Kidney capillary endothelial cell (primary cell): Measurements from ENCODE around the gene PFKFB3.
A peak's percentile ranks its signal among the peaks of the same experiment; 100 is the strongest.
"Not testable (repeated sequence)": the region's sequence is repeated elsewhere in the genome, so short reads cannot be mapped to it uniquely, and the experiment has no call there.

ENCODE experiments used
- DNase-seq: peaks from one replicate; pipeline ENCODE4 v3.0.0-alpha.2; 2018; ENCODE audit warnings: low spot score

PFKFB3 gene

GRCh38 chr10:6202098-6202683 is 541 bp upstream of the PFKFB3 start:
- DNase-seq = no peak

DNA sequence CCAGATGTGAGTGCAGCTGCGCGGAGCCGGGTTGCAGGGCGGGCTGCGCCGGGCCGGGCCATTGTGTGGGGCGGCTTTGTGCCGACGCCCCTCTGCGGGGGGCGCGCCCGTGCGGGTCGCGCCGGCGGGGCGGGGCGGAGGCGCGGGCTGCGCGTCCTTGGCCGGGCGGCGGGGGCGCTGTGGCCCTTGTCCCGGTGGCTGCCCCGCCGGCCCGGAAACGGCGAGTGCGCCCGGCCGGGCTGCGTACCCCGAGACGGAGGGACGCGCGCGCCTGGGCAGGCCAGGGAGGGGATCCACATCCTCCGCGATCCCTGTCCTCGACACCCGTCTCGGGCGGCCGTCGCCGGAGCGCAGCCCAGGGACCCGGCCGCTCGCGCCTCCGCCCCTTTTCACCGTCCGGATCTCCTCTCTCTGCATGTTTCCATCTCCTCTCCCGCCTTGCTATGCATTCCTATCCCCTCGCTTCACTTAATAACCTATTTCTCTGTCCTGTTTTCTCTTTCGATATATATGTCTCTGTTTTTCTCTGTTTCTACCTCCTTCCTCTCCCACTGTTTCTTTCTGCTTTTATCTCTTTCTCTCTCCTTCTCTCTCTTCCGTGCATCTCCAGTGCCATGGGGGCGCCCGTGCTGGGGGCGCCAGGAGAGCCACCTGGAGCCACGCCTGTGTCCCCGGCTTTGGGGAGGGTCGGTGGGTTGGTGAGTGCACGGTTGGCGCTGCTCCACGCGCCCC is 765 bp downstream of the PFKFB3 start:
- DNase-seq = no peak

DNA sequence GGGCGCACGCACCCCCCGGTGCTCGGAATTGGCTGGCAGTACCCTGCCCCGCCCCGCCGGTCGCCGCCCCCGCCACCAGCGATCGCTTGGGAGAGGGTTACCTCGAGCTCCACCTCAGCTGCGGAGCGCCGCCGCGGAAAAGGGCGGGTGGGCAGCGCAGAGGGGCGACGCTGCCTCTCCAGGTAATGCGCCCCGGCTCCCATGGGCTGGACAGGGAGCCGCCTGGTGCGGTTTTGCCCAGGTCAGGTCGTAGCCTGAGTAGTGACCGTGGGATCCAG is 1.3 kb downstream of the PFKFB3 start:
- no peak for DNase-seq

DNA sequence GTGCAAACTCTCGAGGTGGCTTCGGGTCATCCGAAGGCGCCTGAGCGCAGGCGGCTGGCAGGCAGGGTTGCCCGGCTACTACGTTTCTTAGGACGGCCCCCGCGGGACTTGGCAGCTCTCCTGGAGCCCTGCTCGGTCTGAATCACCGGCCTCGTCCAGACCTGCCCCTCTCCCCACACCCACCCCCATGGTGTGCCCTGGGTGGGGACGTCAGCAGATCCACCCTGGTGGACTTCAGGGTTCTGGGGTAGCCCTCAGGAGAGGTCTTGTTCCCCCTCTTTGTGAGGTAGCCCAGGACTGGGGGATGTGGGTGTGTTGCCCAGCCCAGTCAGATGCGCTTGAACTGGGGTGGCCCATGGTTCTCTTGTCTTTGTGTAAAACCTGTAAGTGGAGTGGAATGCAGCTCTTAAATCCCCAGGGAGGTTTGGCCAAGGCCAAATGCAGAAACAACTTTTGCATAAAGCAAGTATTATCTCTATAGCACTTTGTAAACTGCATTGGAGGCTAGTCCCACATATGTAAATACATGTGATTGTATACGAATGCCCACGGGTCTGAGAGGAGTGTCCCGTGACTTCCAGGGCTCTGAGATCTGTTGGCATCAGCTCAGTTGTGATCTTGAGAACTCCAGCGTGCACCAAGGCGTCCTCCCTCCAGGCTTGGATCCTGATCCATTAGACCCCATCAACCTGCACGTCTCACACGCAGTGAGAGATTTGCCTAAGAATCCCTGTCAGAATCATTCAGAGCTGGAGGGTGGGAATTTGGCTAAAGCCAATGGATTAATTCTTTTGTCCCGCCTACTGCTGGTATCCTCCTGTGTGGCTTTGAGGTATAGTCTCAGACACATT is 1.8 kb downstream of the PFKFB3 start:
- DNase-seq = no peak

GRCh38 chr10:6206486-6206885 is 3.8 kb downstream of the PFKFB3 start:
- not testable (repeated sequence) for DNase-seq

DNA sequence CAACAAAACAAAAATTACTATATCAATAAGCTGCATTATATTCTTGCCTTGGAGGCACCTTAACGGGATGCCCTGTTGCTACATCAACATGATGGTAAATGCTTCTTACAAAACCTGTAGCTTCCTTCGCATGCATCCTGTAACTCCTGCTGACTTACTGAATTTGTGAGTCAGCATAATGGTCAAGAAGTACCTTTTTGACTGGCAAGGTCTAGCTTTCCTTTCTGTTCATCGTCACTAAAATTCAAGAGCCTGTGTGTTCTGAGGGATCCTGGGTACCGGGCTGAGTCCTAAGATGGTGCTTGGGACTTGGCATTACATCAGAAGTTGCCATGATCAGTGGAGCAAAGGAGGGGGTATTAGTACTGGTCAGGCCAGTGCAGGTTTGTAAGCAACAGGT is 4.9 kb downstream of the PFKFB3 start:
- DNase-seq = no peak

DNA sequence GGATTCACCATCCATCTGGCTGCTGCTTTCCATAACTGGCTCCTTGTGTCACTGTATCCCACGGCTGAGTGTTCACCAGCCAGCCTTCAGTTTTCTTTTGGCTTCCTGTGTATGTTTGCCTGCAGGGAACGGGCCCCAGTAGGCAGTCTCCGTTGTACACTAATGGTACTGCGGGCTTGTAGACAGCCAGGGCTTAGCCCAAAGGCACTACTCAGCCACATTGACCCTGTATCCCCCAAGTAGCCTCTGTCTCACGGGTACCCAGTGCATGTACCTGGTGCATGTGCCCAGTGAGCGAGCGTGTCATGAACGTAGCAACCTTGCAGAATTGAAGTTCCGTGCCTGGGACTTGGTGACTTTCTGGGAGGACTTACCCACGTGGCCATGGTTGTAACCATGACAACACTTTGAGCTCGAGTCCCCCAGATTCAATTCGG is 6.1 kb downstream of the PFKFB3 start:
- DNase-seq = no peak

GRCh38 chr10:6211341-6211670 is 8.6 kb downstream of the PFKFB3 start:
- no peak for DNase-seq

GRCh38 chr10:6211671-6212635 is 9.2 kb downstream of the PFKFB3 start:
- DNase-seq = no peak

GRCh38 chr10:6212806-6213205 is 10.1 kb downstream of the PFKFB3 start:
- no peak for DNase-seq

DNA sequence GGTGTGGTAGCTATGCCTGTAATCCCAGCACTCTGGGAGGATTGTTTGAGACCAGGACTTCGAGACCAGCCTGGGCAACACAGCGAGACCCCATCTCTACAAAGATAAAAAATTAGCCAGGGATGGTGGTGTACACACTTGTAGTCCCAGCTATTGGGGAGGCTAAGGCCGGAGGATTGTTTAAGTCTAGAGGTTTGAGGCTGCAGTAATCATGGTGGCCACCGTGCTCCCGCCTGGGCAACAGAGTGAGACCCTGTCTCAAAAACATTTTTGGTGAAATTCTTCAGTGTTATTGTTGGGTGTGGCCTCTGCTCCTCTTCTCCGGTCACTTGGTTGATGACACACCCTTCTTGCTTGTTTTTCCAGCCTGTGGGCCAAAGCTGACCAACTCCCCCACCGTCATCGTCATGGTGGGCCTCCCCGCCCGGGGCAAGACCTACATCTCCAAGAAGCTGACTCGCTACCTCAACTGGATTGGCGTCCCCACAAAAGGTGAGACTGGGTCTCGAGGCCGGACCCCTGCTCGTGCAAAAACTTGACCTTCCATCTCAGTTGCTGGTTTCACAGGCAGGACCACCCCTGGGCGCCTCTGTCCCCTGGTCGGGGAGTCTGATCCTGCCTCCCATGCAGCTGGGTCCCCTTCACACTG is 10.6 kb downstream of the PFKFB3 start:
- DNase-seq = no peak

GRCh38 chr10:6213908-6214307 is 11.2 kb downstream of the PFKFB3 start:
- no peak for DNase-seq

GRCh38 chr10:6214612-6215011 is 11.9 kb downstream of the PFKFB3 start:
- no peak for DNase-seq

DNA sequence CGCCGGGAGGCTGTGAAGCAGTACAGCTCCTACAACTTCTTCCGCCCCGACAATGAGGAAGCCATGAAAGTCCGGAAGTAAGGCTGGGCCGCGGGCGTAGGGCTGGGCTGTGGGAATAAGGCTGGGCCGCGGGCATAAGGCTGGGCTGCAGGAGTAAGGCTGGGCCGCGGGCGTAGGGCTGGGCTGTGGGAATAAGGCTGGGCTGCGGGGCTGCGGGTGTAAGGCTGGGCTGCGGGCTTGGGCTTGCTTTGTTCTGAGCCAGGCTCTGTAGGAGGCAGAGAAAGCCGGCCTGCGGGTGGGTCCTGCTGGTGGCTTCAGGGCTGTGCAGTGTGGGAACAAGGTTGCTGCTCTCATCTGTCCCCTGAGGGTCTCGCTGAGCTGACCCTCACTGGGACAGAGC is 12.5 kb downstream of the PFKFB3 start:
- no peak for DNase-seq

DNA sequence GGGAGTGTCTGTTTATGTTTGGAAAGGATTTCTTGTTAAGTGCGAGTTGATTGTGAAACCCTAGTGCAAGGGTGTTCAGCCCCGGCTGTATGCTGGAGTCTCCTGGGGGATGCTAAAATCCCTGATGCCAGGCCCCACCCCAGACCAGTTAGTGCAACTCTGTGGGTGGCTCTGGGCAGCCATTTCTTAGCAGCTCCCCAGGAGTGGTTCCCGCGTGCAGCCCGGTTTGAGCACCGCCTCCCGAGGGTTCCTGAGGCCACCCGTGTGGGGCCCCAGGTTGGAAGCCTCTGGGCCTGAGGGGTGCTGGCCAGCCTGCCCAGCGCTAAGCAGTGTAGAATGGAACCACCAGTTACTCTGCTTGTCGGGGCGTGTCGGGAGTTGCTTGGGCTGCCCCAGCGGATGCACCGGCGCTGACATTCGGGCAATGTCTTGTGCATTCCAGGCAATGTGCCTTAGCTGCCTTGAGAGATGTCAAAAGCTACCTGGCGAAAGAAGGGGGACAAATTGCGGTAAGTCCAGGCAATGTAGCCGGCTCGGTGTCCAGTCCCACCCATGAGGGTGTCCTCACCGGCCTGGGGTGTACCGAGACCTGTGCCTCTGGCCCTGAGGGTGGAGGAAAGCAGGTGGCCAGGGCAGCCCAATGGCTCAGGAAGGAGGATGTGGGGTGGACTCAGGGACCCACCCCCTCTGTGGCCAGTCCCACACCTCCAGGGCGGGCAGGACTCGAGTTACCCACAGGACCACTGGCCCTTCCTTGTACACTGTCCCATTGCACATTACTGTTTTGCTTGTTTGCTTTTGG is 13.2 kb downstream of the PFKFB3 start:
- DNase-seq = no peak

DNA sequence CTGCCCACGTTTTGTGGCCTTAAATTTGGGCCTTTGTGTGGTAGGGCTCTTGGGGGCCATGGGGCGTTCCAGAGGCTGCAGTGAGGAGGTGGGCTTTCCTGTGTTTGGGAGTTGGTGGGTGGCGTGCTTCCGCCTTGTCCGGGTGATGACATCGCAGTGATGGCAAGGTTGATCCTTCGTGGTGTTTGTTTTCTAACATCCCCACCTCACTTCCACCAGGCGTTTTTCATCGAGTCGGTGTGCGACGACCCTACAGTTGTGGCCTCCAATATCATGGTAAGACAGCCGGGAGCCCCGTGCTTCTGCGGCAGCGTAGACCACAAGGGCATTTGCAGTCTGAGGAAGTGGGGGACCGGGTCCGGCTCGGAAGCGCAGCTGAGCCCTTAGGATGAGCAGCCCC is 14.2 kb downstream of the PFKFB3 start:
- no peak for DNase-seq

DNA sequence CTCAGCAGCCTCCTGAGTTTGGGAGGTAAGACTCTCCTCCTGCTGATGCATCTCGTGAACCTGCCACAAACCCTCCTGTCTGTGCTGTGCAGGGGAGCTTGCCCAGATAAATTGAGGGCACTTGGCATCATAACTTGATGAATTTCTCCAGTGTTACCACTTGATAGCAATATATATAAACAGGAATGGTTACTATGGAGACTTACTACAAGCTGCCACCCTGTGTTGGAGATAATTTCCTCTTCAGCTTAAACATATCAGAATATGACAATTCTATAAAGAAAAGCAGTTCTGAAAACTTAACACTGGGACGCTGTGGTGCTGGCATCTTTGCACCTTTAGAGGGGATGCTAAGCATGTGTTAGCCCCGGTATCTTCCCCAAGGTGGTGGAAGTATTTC is 14.9 kb downstream of the PFKFB3 start:
- no peak for DNase-seq

DNA sequence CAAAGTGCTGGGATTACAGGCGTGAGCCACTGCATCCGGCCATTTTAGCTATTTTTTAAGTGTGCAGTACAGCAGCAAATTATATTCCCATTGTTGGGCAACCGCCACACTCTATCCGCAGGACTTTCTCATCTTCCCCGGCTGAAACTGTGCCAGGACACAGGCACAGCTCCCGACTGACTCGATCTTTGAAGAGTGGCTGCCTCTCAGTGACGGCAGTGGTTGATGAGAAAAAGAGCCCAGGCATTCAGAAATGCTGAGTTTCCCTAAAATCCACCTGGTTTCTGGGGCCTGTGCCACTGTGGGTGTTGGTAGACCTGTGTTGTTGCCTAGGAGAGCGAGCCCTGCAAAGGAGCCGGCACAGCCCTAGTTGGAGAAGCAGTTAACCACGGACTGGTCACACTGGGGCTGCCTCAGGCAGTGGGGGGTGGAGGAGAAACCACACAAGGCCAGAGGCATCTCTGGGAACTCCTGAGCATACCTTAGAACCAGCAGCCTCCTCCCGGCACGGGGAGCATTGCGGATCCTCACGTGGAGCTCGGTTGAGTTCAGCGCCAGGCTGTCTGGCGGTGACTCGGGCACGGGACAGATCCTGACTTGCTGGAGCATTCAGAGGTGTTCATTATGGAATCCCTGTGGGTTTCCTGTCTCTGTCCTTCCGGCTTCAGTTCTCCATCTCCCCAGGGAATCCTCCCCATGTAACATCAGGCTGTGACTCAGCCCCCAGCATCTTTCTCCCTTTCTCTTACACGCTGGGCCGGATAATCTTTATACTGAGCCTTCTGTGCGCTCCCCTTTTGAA is 16.2 kb downstream of the PFKFB3 start:
- peak; percentile 71 for DNase-seq

- no peak for DNase-seq
Observed at GRCh38 chr10:6219494-6219836, 16.7 kb downstream of the PFKFB3 start.
